NT2/D1 (cell line): ENCODE measurements around the gene PLEKHA6.

Experiments
- DNase-seq: peaks from one replicate; pipeline ENCODE4 v3.0.0-alpha.2; 2011; ENCODE audit warnings: low read depth, low spot score
- H3K27me3 ChIP-seq: 2 replicates; pipeline ENCODE4 v1.6.0; 2011; ENCODE audit warnings: mild to moderate bottlenecking; ENCODE audit not compliant: insufficient read length, insufficient read depth
- H3K36me3 ChIP-seq: 2 replicates; pipeline ENCODE4 v1.6.1; 2011; ENCODE audit warnings: mild to moderate bottlenecking, low read length, mixed read lengths; ENCODE audit not compliant: insufficient read depth, insufficient read length
- H3K4me1 ChIP-seq: 2 replicates; pipeline ENCODE4 v1.5.1; 2011; ENCODE audit not compliant: insufficient read depth, insufficient read length
- H3K4me3 ChIP-seq: 2 replicates; pipeline ENCODE4 v1.5.1; 2011; ENCODE audit warnings: low read depth; ENCODE audit not compliant: insufficient read length
- H3K9ac ChIP-seq: 2 replicates; pipeline ENCODE4 v1.6.0; 2011; ENCODE audit warnings: low read depth; ENCODE audit not compliant: insufficient read length
- H3K9me3 ChIP-seq: 2 replicates; pipeline ENCODE4 v1.5.1; 2011; ENCODE audit warnings: mild to moderate bottlenecking, low read length; ENCODE audit not compliant: insufficient read depth
- SUZ12 ChIP-seq: IDR thresholded peaks from 2 replicates; pipeline ENCODE4 v1.6.1; 2011; ENCODE audit not compliant: insufficient read length, insufficient read depth; ENCODE audit errors: extremely low read depth
- YY1 ChIP-seq: IDR thresholded peaks from 2 replicates; pipeline ENCODE4 v1.6.1; 2011; ENCODE audit not compliant: insufficient read length, insufficient read depth
- ZNF274 ChIP-seq: IDR thresholded peaks from 2 replicates; pipeline ENCODE4 v1.6.1; 2011; ENCODE audit warnings: mild to moderate bottlenecking, low read depth, low read length

PLEKHA6 gene

GRCh38 chr1:204190212-204191211 lies 169.2 kb downstream of the PLEKHA6 start:
- TF ChIP-seq ZNF274 (no peak), SUZ12 (no peak), YY1 (no peak)
- peak overlapping the region; percentile 10 for H3K4me3 ChIP-seq
- peaks cover 7% of the 10 kb centered on the region for H3K4me1 ChIP-seq

GRCh38 chr1:204188959-204189639 lies 170.6 kb downstream of the PLEKHA6 start:
- H3K4me1 ChIP-seq = no peaks in the 10 kb centered on the region
- no peaks in the 10 kb centered on the region for H3K36me3 ChIP-seq
- H3K4me3 ChIP-seq = no peak overlapping the region
- no peak for DNase-seq
- H3K9ac ChIP-seq = no peak overlapping the region
- H3K27me3 ChIP-seq = peaks cover 66% of the 10 kb centered on the region
- H3K9me3 ChIP-seq = no peaks in the 10 kb centered on the region
- TF ChIP-seq YY1 = no peak
- TF ChIP-seq SUZ12 = no peak
- no peak for TF ChIP-seq ZNF274

More at GRCh38 chr1:204190212-204191211, 169.2 kb downstream of the PLEKHA6 start:
- Histone ChIP-seq H3K9ac (no peak overlapping the region), H3K36me3 (no peaks in the 10 kb centered on the region), H3K27me3 (peaks cover 66% of the 10 kb centered on the region), H3K9me3 (no peaks in the 10 kb centered on the region)
- no peak for DNase-seq

DNA sequence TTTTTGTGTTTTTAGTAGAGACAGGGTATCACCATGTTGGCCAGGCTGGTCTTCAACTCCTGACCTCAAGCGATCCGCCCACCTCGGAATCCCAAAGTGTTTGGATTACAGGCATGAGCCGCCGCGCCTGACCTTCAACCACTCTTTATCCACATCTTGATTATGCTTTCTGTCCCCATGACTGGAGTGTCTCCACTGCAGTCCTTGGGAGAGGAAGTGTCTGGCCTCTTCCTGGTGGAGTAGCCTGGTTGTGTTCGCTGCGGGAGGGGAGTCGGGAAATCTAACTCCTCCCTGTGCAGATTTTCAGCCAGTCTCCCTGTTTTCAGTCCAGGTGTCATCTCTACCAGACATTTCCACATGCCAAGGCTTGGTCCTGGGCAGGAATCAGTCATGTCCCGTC lies 173.1 kb downstream of the PLEKHA6 start:
- no peak for DNase-seq
- H3K4me1 ChIP-seq = no peaks in the 10 kb centered on the region
- no peak overlapping the region for H3K4me3 ChIP-seq
- H3K36me3 ChIP-seq = no peaks in the 10 kb centered on the region
- no peaks in the 10 kb centered on the region for H3K9me3 ChIP-seq
- TF ChIP-seq SUZ12 = no peak
- TF ChIP-seq YY1 = no peak
- no peak for TF ChIP-seq ZNF274
- H3K27me3 ChIP-seq = peaks cover 45% of the 10 kb centered on the region
- no peak overlapping the region for H3K9ac ChIP-seq

- Histone ChIP-seq H3K4me1 (no peaks in the 10 kb centered on the region), H3K4me3 (no peak overlapping the region), H3K36me3 (no peaks in the 10 kb centered on the region), H3K9me3 (peaks cover 27% of the 10 kb centered on the region), H3K27me3 (no peaks in the 10 kb centered on the region), H3K9ac (no peak overlapping the region)
- no peak for TF ChIP-seq SUZ12
- no peak for TF ChIP-seq YY1
- TF ChIP-seq ZNF274 = no peak
- no peak for DNase-seq
Measured at GRCh38 chr1:204181116-204181515, 178.6 kb downstream of the PLEKHA6 start.

DNA sequence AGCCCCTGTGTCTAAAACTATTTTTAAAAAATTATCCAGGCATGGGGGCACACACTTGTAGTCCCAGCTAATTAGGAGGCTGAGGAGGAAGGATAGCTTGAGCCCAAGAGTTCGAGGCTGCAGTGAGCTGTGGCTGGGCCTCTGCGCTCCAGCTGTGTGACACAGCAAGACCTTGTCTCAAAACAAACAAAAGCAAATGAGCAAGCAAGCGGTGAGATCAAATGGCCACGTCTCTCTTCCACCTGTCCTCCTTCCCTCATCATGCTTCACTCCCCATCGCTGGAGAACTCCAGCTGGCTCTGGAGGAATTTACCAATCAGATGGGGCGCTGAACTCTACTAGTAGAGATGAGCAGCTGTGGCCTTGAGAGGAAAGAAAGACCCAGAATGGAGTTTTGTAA lies 179.6 kb downstream of the PLEKHA6 start:
- peaks cover 5% of the 10 kb centered on the region for H3K27me3 ChIP-seq
- no peaks in the 10 kb centered on the region for H3K4me1 ChIP-seq
- no peaks in the 10 kb centered on the region for H3K36me3 ChIP-seq
- peaks cover 27% of the 10 kb centered on the region for H3K9me3 ChIP-seq
- TF ChIP-seq SUZ12 (no peak), YY1 (no peak), ZNF274 (no peak)
- H3K4me3 ChIP-seq = no peak overlapping the region
- no peak overlapping the region for H3K9ac ChIP-seq
- no peak for DNase-seq

GRCh38 chr1:204178487-204179281 lies 181.0 kb downstream of the PLEKHA6 start:
- TF ChIP-seq YY1 (no peak), SUZ12 (no peak), ZNF274 (no peak)
- Histone ChIP-seq H3K4me3 (no peak overlapping the region), H3K4me1 (no peaks in the 10 kb centered on the region), H3K27me3 (peaks cover 7% of the 10 kb centered on the region), H3K9me3 (peaks cover 27% of the 10 kb centered on the region), H3K36me3 (no peaks in the 10 kb centered on the region), H3K9ac (no peak overlapping the region)
- DNase-seq = no peak
